Mesothelial cell of epicardium (in vitro differentiated cells): ENCODE data around the gene FAM3B. TPM values are rescaled to one million over a fixed set of nuclear protein-coding genes. Genes with fewer than 3 reads are reported as not detected.

Experiments used
- DNase-seq, 2 experiments: peaks; one replicate each; pipeline ENCODE4 v3.0.0; 2021; ENCODE audit warnings: low spot score in 2 of 2; ENCODE audit not compliant: unreplicated experiment in 2 of 2
- H3K27ac Mint-ChIP-seq: 2 replicates; pipeline ENCODE4 v1.8.0; 2021; ENCODE audit warnings: mixed read lengths
- H3K27me3 Mint-ChIP-seq: 2 replicates; pipeline ENCODE4 v1.8.0; 2021; ENCODE audit warnings: low read depth, mixed read lengths
- H3K36me3 Mint-ChIP-seq: 2 replicates; pipeline ENCODE4 v1.8.0; 2021; ENCODE audit warnings: mixed read lengths
- H3K4me1 Mint-ChIP-seq: 2 replicates; pipeline ENCODE4 v1.8.0; 2021; ENCODE audit warnings: mixed read lengths
- H3K4me3 Mint-ChIP-seq: 2 replicates; pipeline ENCODE4 v1.8.0; 2021; ENCODE audit warnings: mild to moderate bottlenecking, moderate library complexity, mixed read lengths
- H3K9me3 Mint-ChIP-seq: 2 replicates; pipeline ENCODE4 v1.8.0; 2021; ENCODE audit warnings: mixed read lengths
- CTCF ChIP-seq: fragments of 200-600 bp; sonication (generic); IDR thresholded peaks from one replicate; pipeline ENCODE4 v1.5.0; 2021; ENCODE audit warnings: antibody characterized with exemption; ENCODE audit not compliant: unreplicated experiment
- total RNA-seq: library from RNA; stranded (reverse); gene quantifications from 3 replicates; pipeline ENCODE4 v1.2.1, GENCODE V29; 2021

FAM3B gene
- total RNA-seq, 1 donor from 2014 or later, result 1.4 TPM

DNA sequence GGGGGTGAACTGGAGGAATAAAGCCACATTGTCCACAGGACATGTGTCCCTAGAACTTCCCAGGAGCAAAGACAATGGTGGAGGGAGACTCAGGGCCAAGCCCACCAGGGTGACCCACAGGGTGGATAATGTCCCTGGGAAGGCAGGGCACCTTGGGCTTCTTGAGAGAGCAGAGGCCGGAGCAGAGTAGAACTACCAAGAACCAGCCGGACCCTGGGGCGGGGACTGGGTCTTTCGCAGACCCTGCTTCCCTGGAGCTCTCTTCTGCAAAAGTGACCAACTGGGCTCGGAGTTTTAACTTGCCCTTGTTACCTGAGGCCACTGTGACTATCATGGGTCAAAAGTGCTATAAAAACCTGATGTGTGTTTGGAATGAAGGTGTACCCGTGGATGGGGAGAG, 875 bp upstream of the FAM3B start:
- H3K4me1 Mint-ChIP-seq, result peaks cover 3% of the 10 kb centered on the region
- peaks cover 51% of the 10 kb centered on the region for H3K27me3 Mint-ChIP-seq
- DNase-seq, result no peak
- no peaks in the 10 kb centered on the region for H3K36me3 Mint-ChIP-seq
- H3K27ac Mint-ChIP-seq, result no peak overlapping the region
- peak overlapping the region; percentile 64 for H3K4me3 Mint-ChIP-seq
- no peak for TF ChIP-seq CTCF
- no peaks in the 10 kb centered on the region for H3K9me3 Mint-ChIP-seq

GRCh38 chr21:41317063-41317392, 427 bp downstream of the FAM3B start:
- no peak for DNase-seq
- Mint-ChIP-seq H3K36me3 (no peaks in the 10 kb centered on the region), H3K27ac (no peak overlapping the region), H3K27me3 (peaks cover 46% of the 10 kb centered on the region), H3K9me3 (no peaks in the 10 kb centered on the region), H3K4me3 (peak overlapping the region; percentile 67), H3K4me1 (peaks cover 3% of the 10 kb centered on the region)
- TF ChIP-seq CTCF, result no peak

GRCh38 chr21:41317458-41317857, 857 bp downstream of the FAM3B start:
- H3K27ac Mint-ChIP-seq, result no peak overlapping the region
- H3K27me3 Mint-ChIP-seq, result peaks cover 46% of the 10 kb centered on the region
- TF ChIP-seq CTCF, result no peak
- peaks cover 3% of the 10 kb centered on the region for H3K4me1 Mint-ChIP-seq
- DNase-seq, result no peak
- H3K9me3 Mint-ChIP-seq, result no peaks in the 10 kb centered on the region
- no peaks in the 10 kb centered on the region for H3K36me3 Mint-ChIP-seq
- H3K4me3 Mint-ChIP-seq, result peak overlapping the region; percentile 67

- TF ChIP-seq CTCF, result no peak
- Mint-ChIP-seq H3K4me3 (peak overlapping the region; percentile 67), H3K4me1 (peaks cover 3% of the 10 kb centered on the region), H3K27ac (no peak overlapping the region), H3K9me3 (no peaks in the 10 kb centered on the region), H3K36me3 (no peaks in the 10 kb centered on the region), H3K27me3 (peaks cover 44% of the 10 kb centered on the region)
- no peak for DNase-seq
These were observed 1.6 kb downstream of the FAM3B start for GRCh38 chr21:41318218-41318617.

GRCh38 chr21:41319273-41319672, 2.7 kb downstream of the FAM3B start:
- Mint-ChIP-seq H3K27ac (no peak overlapping the region), H3K9me3 (no peaks in the 10 kb centered on the region), H3K4me1 (peaks cover 3% of the 10 kb centered on the region), H3K4me3 (no peak overlapping the region), H3K27me3 (peaks cover 44% of the 10 kb centered on the region), H3K36me3 (no peaks in the 10 kb centered on the region)
- no peak for DNase-seq
- TF ChIP-seq CTCF, result no peak

GRCh38 chr21:41321211-41321907, 4.8 kb downstream of the FAM3B start:
- Mint-ChIP-seq H3K4me3 (no peak overlapping the region), H3K4me1 (peaks cover 3% of the 10 kb centered on the region), H3K27ac (no peak overlapping the region), H3K36me3 (no peaks in the 10 kb centered on the region), H3K27me3 (peaks cover 25% of the 10 kb centered on the region), H3K9me3 (no peaks in the 10 kb centered on the region)
- no peak for DNase-seq
- TF ChIP-seq CTCF, result no peak
